GM21367 (cell line): Measurements from ENCODE around the gene EIF2B4.
A peak's percentile ranks its signal among the peaks of the same experiment; 100 is the strongest.
"Not testable (repeated sequence)": the region's sequence is repeated elsewhere in the genome, so short reads cannot be mapped to it uniquely, and the experiment has no call there.

Experiments
- ATAC-seq: cut with Tn5 transposase; IDR thresholded peaks from one replicate; pipeline ENCODE4 v1.9.1; 2021; ENCODE audit not compliant: unreplicated experiment

The EIF2B4 gene

DNA sequence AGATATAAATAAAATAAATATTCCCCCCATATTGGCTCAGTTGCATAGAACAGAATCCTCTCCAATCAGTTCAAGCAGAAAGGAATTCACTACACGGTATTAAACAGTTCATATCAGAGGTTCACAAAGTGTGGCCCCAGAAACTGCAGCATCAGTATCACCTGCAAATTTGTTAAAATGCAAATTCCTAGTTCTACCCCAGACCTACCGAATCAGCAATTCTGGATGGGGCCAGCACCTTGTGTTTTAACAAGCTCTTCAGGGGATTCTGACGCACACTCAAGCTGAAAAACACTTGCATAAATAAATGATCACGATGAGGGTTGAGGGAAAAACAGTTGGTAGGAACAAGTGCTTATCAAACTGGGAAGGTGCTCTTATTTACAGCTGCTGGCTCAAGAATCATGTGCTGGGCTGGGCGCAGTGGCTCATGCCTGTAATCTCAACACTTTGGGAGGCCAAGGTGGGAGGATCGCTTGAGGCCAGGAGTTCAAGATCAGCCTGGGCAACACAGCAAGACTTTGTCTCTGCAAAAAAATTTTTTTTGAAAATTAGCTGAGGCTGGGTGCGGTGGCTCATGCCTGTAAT is 19.9 kb downstream of the EIF2B4 start:
- no peak for ATAC-seq

DNA sequence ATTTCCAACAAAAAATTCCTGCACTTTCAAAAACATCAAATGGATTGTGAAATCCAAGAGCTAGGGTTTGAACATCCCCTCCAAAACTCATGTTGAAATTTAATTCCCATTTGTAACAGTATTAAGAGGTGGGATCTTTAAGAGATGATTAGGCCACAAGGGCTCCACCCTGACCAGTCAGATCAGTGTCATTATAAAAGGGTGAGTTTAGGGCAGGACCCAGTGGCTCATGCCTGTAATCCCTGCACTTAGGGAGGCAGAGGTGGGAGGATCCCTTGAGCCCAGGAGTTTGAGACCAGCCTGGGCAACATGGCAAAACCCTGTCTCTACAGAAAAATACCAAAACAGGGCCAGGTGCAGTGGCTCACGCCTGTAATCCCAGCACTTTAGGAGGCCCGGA is 22.5 kb downstream of the EIF2B4 start:
- ATAC-seq: no peak

DNA sequence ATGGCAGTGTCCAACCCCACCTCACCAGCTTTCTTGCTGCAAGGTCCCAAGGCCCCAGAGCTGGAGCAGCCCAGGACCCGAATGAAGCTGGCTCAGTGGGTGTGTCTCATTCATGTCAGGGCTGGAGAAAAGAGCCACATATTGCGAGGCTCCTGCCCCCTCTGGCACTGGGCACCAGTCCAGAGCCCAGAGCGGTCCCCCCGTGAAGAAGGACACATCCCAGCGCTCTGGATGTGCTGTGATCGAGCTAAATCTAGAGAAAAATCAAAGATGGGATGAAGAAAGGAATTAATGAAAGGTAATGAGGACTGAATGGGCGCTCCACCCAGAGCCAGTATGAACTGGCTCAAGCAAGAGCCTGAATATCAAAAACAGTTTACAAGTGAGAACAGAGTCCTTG is 34.0 kb downstream of the EIF2B4 start:
- no peak for ATAC-seq

DNA sequence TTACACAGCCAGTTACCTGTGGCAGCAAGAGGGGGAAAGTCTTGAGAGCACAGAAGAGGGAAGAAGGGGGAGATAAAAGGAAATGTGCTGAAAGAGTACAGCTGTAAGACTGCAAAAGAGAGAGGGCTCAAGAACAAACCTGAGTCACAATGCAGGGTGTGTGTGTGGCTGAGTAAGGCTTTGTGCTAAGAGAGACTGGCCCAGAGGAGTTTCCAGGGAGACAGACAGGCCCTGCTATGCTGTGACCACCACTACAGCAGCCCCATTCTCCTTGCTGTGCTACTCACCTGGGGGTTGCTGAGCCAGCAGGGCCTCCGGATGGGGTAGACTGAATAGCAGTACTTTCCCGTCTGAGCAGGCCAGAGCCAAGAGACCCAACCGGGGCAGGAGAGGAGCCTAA is 34.8 kb downstream of the EIF2B4 start:
- ATAC-seq: no peak

DNA sequence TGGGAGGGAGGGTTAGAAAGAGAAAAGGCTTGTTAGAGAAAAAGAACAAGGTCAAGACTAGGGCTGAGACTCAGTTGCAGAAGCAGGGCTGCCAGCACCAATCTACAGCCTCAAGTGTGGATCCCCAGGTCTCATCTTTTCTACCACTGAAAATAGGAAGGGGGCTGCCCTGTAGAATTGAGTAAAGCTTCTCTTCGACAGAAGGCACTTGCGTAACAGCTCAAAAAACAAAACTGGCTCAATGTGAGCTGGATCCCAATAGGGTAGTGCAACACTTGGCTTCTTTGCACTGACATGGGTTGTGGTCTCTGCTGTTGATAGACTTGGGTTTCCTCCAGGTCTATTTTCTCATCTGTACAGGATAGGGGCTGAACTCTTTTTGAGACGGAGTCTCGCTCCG is 45.4 kb downstream of the EIF2B4 start:
- ATAC-seq: no peak

DNA sequence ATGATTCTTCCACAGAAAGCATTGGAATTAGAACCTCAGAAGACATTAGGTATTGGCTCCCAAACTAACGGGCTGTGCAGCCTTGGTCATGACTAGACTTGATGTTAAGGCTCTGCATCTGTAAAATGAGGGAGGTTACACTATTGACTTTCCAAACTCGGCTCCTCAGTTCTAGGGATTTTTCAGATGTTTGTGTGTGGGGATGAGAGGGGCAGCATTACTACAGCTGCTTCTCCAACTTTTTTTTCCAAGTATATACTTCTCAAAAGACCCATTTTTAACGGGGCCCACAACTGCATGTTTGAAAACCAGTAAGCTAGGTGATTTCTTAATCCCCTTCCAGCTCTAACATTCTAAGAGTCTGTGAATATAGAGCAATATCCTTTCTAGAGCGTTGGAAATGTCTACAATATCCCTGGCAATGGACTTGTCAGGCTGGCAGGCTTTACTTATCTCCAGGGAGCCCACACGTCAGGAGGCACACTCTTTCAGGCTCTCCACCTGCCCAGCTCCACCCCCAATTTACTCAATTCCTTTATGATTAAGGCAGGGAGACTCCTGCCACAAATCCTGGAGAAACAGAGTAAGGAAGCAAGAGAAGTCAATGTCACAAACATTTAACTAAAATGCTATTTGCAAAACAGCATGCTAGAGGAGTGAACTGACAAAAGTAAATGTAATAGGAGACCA is 46.4 kb downstream of the EIF2B4 start:
- no peak for ATAC-seq

DNA sequence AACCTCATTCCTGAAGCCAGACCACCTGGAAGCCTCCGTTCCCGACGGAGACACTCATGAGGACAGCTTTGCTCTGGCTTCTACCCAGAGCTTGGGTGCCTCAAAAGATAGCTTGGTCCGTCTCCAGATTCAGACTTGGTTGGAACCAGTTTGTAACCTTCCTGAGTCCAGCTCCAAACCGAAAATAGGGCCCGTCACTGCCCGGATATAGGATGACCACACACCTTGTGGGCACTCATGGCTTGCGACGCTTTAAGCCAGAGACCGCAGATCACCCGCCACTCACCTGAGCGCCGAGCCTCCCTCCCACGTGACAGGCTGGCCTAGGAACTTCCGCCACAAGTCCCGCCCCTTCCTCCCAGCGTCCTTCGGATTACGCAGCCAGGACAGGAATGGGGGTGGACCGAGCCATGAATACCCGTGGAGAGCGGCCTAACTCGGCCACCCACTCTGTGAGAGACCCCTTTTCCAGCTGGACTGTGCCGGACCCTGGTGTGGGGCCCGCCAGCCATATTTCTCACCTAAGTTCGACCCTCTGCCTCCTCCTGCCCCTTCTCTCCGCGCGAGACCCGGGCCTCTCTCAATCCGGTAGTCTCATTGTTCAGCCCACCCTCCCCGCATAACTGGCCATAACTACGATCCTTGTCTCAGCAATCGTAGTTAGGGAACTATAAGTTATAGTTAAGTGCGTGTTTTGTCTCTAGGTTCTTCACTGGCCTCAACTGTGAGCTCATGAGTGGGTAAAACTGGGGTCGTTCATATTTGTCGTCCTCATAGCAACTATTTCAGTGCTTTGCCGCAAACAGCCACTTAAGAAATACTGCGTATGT is 47.2 kb downstream of the EIF2B4 start, which contains the start of gene MPV17:
Gene MPV17 (minus strand): TSS at position 332 of the 830 bp plus-strand sequence. CDS start 580 bp downstream, outside the sequence.
- peak; percentile 79 for ATAC-seq

DNA sequence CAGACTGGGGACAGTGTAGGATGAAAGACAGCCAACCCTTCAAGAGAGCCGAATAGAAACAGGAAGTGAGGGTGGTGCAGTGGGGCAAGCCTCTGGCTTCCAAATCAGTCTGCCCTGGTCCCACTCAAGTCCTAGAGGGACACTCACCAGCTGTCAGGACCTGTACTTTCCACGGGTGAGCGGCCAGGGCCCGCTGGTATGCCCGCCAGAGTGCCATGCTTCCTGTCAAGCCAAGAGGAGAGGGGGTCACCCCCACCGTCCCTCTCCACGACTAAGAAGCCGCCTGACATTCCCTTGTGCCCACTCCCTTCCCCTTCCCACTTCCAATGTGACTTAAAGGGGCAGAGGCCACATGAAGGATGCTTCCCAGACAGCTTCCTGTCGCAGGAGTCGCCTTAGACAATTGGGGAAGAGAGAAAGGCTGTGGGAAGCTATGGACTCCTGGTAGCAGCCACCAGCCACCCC is 47.8 kb downstream of the EIF2B4 start:
- ATAC-seq: no peak

DNA sequence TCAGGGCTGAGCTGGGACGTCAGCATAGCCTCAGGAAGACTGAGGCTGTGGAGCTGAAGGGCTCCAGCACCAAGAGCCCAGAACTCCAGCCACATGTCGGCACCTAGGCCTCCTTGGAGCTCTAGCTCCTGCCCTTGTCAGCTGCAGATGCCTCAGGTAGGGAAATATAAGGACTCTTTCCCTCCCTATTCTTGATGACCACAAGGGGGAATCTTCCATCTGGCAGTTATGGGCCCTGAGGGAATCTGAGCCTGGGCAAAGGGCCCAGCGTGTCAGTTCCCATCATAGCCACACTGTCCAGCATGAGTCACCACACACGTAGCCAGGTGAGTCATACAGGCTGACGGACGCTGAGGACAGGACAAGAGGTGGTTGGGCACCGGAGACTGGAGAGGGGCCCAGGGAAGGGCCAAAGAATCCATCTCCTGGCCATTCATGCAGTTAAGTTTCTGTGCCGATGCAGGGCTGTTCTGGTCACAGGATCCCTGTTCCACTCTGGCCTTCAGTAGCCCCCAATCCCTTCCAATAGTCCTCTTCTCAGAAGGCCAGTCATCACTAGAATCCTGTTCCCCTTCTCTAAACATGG is 49.1 kb downstream of the EIF2B4 start:
- ATAC-seq: no peak

DNA sequence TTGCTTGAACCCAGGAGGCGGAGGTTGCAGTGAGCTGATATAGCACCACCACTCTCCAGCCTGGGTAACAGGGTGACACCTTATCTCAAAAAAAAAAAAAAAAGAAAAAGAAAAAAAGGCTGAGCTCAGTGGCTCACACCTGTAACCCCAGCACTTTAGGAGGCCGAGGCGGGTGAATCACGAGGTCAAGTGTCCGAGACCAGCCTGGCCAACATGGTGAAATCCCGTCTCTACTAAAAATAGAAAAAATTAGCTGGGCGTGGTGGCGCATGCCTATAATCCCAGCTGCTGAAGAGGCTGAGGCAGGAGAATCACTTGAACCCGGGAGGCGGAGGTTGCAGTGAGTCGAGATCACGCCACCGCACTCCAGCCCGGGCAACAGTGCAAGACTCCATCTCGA is 50.3 kb downstream of the EIF2B4 start:
- ATAC-seq: not testable (repeated sequence)

DNA sequence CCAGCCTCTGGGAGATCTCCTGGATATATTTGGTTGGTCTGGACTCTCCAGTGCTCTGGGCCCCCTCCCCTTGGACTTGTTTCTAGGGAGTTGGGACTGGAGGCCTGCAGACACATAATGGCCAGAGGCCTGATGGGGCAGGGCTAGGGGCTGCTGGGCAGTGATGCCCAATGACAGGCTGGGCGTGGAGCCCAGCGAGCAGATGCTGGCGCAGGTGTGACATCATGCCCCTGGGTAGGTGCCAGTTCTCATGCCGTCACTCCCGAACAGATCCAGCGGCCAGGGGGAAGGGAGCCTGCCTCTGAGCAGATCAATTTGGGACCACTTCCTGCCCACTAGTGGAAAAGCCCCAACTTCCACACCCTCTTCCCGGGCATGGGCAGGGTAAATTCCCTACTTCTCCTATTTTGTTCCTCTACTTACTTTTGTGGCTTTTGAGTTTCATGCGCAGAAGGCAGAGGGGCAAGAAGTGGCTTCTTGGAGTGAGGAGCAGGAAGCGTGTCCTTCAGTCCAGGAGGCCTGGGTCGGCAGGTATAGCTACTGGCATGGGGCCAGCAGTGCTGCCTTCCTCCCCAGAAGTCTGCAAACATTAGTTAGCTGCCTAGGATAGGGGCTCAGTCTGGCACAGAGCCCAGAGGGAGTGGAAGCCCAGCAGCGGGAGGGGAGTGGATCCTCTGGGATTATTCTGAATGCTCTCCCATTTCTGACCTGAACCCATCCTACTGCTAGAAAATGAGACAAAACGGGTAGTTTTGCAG is 53.3 kb downstream of the EIF2B4 start:
- no peak for ATAC-seq

DNA sequence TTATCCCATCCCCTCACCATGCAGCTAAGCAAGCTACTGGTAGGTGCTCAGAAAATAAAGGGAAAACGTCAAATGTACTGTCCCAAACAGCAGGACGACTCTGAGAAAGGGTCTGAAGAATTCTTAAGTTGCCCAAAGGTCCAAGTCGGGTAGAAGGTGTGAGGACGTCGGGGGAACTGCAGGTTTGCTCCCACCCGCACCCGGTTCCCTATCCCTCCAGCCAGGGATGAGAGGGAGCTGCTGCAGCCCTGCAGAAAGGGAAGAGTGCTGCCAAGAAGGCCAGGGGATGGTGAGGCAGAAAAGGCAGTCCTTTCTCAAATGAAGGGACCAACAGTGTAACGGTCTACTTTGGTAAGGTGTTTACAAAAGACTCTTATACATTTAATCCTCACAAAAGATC is 55.0 kb downstream of the EIF2B4 start:
- no peak for ATAC-seq

DNA sequence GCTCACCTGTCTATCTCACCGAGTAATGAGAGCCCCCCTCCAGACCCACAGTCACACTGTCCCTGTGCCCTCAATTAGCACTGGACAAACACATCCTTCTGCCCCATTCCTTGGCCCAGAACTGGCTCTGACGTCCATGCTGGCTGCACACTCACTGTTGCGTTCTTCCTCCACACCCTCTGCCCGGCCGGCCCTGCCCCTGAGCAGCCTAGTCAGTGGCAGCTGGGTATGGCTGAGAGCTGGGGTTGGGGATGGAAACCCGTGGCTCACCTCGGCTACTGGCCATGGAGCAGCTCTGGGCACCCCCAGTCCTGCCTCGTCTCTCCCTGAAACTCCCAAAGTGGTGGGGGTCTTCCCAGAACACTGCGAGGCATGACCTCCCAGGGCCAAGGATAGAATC is 55.4 kb downstream of the EIF2B4 start:
- ATAC-seq: no peak
